ENCODE measurements around the gene BCOR.
A peak's percentile ranks its signal among the peaks of the same experiment; 100 is the strongest.

The BCOR gene

DNA sequence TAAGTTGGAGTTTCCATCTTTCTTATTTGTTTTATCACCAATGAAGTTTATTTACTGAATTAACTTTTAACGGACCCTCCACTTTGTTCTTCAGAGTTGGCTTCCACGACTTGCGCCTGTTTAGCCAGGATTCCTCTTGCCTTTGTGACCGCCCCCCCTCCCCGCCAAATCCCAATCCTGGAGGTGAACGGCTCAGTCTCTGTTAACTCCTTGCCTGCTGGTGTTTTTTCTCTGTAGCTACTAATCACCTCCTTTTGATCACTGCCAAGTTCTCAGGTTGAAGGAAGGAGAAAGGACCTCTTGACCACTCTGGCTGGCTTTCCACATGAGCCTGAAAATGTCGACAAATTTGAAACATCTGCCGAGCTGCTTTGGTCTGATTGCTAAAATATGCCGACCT is 46.8 kb upstream of the BCOR start:
- Histone ChIP-seq H3K4me1 (ENCODE audit: control insufficient read depth, low read depth, low read length) (peaks cover 4% of the 10 kb centered on the region), H3K4me2 (ENCODE audit: low read length) (no peak overlapping the region), H3K56ac (ENCODE audit: low read length) (no peak overlapping the region), H3K4ac (ENCODE audit: low read depth, low read length) (no peak overlapping the region), H3K27me3 (ENCODE audit: insufficient read depth, low read length, poor library complexity) (peaks cover 3% of the 10 kb centered on the region), H2BK120ac (ENCODE audit: low read depth, low read length) (no peak overlapping the region), H3K79me1 (ENCODE audit: low read length) (no peaks in the 10 kb centered on the region), H3K9ac (ENCODE audit: low read length) (no peak overlapping the region), H4K5ac (ENCODE audit: low read length) (no peak overlapping the region), H3K23ac (ENCODE audit: low read length) (no peak overlapping the region), H2BK5ac (ENCODE audit: low read length) (no peak overlapping the region), H3K79me2 (ENCODE audit: control insufficient read depth, insufficient read depth, low read length) (no peaks in the 10 kb centered on the region), H2AK5ac (ENCODE audit: low read length) (no peak overlapping the region), H3K27ac (ENCODE audit: low read depth, low read length) (no peak overlapping the region), H3K36me3 (ENCODE audit: control insufficient read depth, insufficient read depth, low read length) (no peaks in the 10 kb centered on the region), H3K4me3 (ENCODE audit: low read length) (no peak overlapping the region), H4K8ac (ENCODE audit: low read depth, low read length) (no peak overlapping the region), H2BK15ac (replicated peaks; ENCODE audit: low read depth) (no peak overlapping the region), H3K18ac (ENCODE audit: low read length) (no peak overlapping the region)
- DNase-seq: peak; percentile 39
- no CpG with 5 or more reads among the region's 9 CpGs for WGBS (ENCODE audit: extremely low coverage, insufficient coverage, low lambda C conversion rate)

DNA sequence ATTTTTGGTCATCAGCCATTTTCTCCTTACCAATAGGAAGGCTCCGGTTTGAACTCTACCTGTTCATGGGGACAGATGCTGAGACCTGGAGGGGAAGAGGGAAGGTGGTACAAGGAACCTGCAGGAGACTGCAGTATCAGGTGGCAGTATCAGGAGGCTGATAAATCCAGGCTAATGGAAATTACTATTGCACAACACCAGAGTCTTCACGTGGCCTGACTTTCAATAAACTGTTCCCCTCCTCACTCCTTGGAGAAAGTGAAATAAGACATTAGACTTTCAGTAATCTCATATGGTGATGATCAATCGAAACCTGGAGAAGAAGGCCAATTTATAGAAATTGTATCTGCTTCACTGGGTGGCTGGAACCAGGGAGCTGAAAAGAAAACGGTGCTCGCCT is 46.2 kb upstream of the BCOR start:
- H3K79me1 ChIP-seq (ENCODE audit: low read length): no peaks in the 10 kb centered on the region
- H2AK5ac ChIP-seq (ENCODE audit: low read length): no peak overlapping the region
- no peak overlapping the region for H2BK5ac ChIP-seq (ENCODE audit: low read length)
- H3K4me2 ChIP-seq (ENCODE audit: low read length): no peak overlapping the region
- H3K36me3 ChIP-seq (ENCODE audit: control insufficient read depth, insufficient read depth, low read length): no peaks in the 10 kb centered on the region
- peaks cover 3% of the 10 kb centered on the region for H3K27me3 ChIP-seq (ENCODE audit: insufficient read depth, low read length, poor library complexity)
- H2BK120ac ChIP-seq (ENCODE audit: low read depth, low read length): no peak overlapping the region
- H3K4ac ChIP-seq (ENCODE audit: low read depth, low read length): no peak overlapping the region
- H3K4me1 ChIP-seq (ENCODE audit: control insufficient read depth, low read depth, low read length): peaks cover 4% of the 10 kb centered on the region
- no CpG with 5 or more reads among the region's 5 CpGs for whole genome bisulfite sequencing (ENCODE audit: extremely low coverage, insufficient coverage, low lambda C conversion rate)
- DNase-seq: no peak
- H3K27ac ChIP-seq (ENCODE audit: low read depth, low read length): no peak overlapping the region
- H3K23ac ChIP-seq (ENCODE audit: low read length): no peak overlapping the region
- no peak overlapping the region for H3K56ac ChIP-seq (ENCODE audit: low read length)
- H3K79me2 ChIP-seq (ENCODE audit: control insufficient read depth, insufficient read depth, low read length): no peaks in the 10 kb centered on the region
- no peak overlapping the region for H4K8ac ChIP-seq (ENCODE audit: low read depth, low read length)
- H4K5ac ChIP-seq (ENCODE audit: low read length): no peak overlapping the region
- no peak overlapping the region for H2BK15ac ChIP-seq (replicated peaks; ENCODE audit: low read depth)
- no peak overlapping the region for H3K18ac ChIP-seq (ENCODE audit: low read length)
- H3K9ac ChIP-seq (ENCODE audit: low read length): no peak overlapping the region
- no peak overlapping the region for H3K4me3 ChIP-seq (ENCODE audit: low read length)

DNA sequence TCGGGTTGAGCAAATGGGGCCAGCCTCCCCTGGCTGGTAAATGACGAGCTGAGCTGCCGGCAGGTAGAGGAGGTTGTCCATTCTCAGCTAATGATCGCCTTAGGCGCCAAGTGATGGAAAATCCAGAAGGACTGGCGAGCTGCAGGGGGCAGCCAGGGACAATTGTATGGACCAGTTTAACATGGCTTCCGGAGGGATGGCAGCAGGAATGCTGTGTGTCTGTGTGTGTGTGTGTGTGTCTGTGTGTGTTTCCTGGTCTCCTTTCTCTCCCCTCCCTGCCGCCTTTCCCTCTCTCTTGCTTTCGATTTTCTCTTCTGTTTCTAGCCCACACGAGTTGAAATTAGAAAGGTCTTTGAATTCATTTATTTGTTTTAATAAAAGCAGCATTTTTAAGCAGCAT is 45.2 kb upstream of the BCOR start:
- WGBS (ENCODE audit: extremely low coverage, insufficient coverage, low lambda C conversion rate): no CpG with 5 or more reads among the region's 10 CpGs
- peak; percentile 82 for DNase-seq
- peaks cover 3% of the 10 kb centered on the region for H3K27me3 ChIP-seq (ENCODE audit: insufficient read depth, low read length, poor library complexity)

DNA sequence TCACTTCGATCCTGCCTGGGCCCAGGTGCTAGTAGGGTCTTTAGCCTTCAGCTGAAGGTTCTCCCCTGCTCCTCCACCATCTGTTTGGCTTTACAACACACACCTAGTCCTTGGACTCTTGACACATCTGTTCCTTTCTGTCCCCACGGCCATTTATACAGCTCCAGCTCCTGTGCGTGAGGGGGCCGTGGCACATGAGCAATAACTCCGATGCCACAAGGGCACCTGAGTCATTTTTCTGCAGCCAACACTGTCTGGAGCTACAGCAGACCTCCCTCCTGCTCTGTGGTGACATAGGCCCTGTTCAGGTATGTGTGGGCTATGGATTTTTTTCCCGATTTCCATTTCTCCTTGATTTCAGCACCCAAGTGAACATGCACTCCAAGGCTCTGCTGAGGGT is 44.7 kb upstream of the BCOR start:
- no peak for DNase-seq
- Histone ChIP-seq H3K18ac (ENCODE audit: low read length) (no peak overlapping the region), H3K79me1 (ENCODE audit: low read length) (no peaks in the 10 kb centered on the region), H2BK120ac (ENCODE audit: low read depth, low read length) (no peak overlapping the region), H3K36me3 (ENCODE audit: control insufficient read depth, insufficient read depth, low read length) (no peaks in the 10 kb centered on the region), H2BK15ac (replicated peaks; ENCODE audit: low read depth) (no peak overlapping the region), H3K56ac (ENCODE audit: low read length) (peak overlapping the region; percentile 25), H3K4me2 (ENCODE audit: low read length) (no peak overlapping the region), H4K8ac (ENCODE audit: low read depth, low read length) (no peak overlapping the region), H3K9ac (ENCODE audit: low read length) (no peak overlapping the region), H3K79me2 (ENCODE audit: control insufficient read depth, insufficient read depth, low read length) (no peaks in the 10 kb centered on the region), H2AK5ac (ENCODE audit: low read length) (no peak overlapping the region), H3K4ac (ENCODE audit: low read depth, low read length) (no peak overlapping the region), H3K4me3 (ENCODE audit: low read length) (no peak overlapping the region), H3K27me3 (ENCODE audit: insufficient read depth, low read length, poor library complexity) (peaks cover 3% of the 10 kb centered on the region), H3K4me1 (ENCODE audit: control insufficient read depth, low read depth, low read length) (no peaks in the 10 kb centered on the region), H3K23ac (ENCODE audit: low read length) (no peak overlapping the region), H2BK5ac (ENCODE audit: low read length) (no peak overlapping the region), H4K5ac (ENCODE audit: low read length) (no peak overlapping the region), H3K27ac (ENCODE audit: low read depth, low read length) (no peak overlapping the region)
- no CpG with 5 or more reads among the region's 6 CpGs for WGBS (ENCODE audit: extremely low coverage, insufficient coverage, low lambda C conversion rate)

More for the DNA sequence above, 45.2 kb upstream of the BCOR start:
- no peak overlapping the region for H2BK15ac ChIP-seq (replicated peaks; ENCODE audit: low read depth)
- H3K23ac ChIP-seq (ENCODE audit: low read length): no peak overlapping the region
- H3K4me3 ChIP-seq (ENCODE audit: low read length): no peak overlapping the region
- no peaks in the 10 kb centered on the region for H3K79me2 ChIP-seq (ENCODE audit: control insufficient read depth, insufficient read depth, low read length)
- H2BK5ac ChIP-seq (ENCODE audit: low read length): no peak overlapping the region
- H3K4me2 ChIP-seq (ENCODE audit: low read length): no peak overlapping the region
- H2AK5ac ChIP-seq (ENCODE audit: low read length): no peak overlapping the region
- H3K27ac ChIP-seq (ENCODE audit: low read depth, low read length): no peak overlapping the region
- no peaks in the 10 kb centered on the region for H3K4me1 ChIP-seq (ENCODE audit: control insufficient read depth, low read depth, low read length)
- no peak overlapping the region for H3K4ac ChIP-seq (ENCODE audit: low read depth, low read length)
- H3K9ac ChIP-seq (ENCODE audit: low read length): no peak overlapping the region
- H3K18ac ChIP-seq (ENCODE audit: low read length): no peak overlapping the region
- H4K5ac ChIP-seq (ENCODE audit: low read length): no peak overlapping the region
- no peaks in the 10 kb centered on the region for H3K79me1 ChIP-seq (ENCODE audit: low read length)
- no peak overlapping the region for H3K56ac ChIP-seq (ENCODE audit: low read length)
- H3K36me3 ChIP-seq (ENCODE audit: control insufficient read depth, insufficient read depth, low read length): no peaks in the 10 kb centered on the region
- H2BK120ac ChIP-seq (ENCODE audit: low read depth, low read length): no peak overlapping the region
- H4K8ac ChIP-seq (ENCODE audit: low read depth, low read length): no peak overlapping the region

DNA sequence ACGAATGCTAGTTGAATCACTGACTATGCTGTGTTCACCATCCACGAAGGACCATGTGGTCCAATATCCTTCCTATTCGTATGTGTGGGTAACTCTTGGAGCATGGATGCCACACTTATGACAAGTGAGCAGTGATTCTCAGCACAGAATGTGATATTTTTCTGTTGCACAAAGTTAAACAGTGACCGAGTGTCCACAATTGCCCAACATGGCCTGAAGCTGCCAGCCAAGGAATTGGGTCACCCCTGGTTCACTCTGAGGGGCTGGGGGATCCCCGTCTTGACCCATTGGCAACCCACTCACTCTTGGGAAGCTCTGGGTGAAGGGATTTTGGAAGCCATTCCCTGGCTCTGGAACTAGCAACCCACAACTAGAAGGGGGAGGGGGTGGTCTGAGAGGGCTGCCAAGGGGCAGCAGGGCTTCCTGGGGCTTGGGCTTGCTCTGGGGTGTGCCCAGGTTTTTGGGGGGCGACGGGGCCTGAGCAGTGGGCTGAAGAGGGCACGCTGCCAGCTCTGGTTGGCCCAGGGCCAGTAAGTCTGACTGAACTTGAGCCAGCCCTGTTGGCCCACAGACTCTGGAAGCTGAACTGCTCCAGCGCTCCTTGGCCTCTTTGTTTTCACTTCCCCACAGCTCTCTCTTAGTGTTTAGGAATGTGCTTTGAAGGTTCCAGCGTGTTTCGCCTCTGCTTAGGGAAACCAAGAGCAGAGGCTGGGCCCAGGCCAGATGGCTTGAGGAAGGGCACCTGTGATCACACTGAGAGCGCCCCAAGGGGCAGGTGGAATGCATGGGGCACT is 43.1 kb upstream of the BCOR start:
- Histone ChIP-seq H2BK5ac (ENCODE audit: low read length) (no peak overlapping the region), H3K79me1 (ENCODE audit: low read length) (no peaks in the 10 kb centered on the region), H3K36me3 (ENCODE audit: control insufficient read depth, insufficient read depth, low read length) (no peaks in the 10 kb centered on the region), H2BK15ac (replicated peaks; ENCODE audit: low read depth) (no peak overlapping the region), H4K8ac (ENCODE audit: low read depth, low read length) (no peak overlapping the region), H3K56ac (ENCODE audit: low read length) (no peak overlapping the region), H3K4me2 (ENCODE audit: low read length) (no peak overlapping the region), H3K18ac (ENCODE audit: low read length) (no peak overlapping the region), H2BK120ac (ENCODE audit: low read depth, low read length) (no peak overlapping the region), H3K27me3 (ENCODE audit: insufficient read depth, low read length, poor library complexity) (no peaks in the 10 kb centered on the region), H3K79me2 (ENCODE audit: control insufficient read depth, insufficient read depth, low read length) (no peaks in the 10 kb centered on the region), H3K4me3 (ENCODE audit: low read length) (no peak overlapping the region), H2AK5ac (ENCODE audit: low read length) (no peak overlapping the region), H3K9ac (ENCODE audit: low read length) (no peak overlapping the region), H3K4me1 (ENCODE audit: control insufficient read depth, low read depth, low read length) (no peaks in the 10 kb centered on the region), H4K5ac (ENCODE audit: low read length) (no peak overlapping the region), H3K23ac (ENCODE audit: low read length) (no peak overlapping the region), H3K27ac (ENCODE audit: low read depth, low read length) (no peak overlapping the region), H3K4ac (ENCODE audit: low read depth, low read length) (no peak overlapping the region)
- peak; percentile 42 for DNase-seq
- WGBS (ENCODE audit: extremely low coverage, insufficient coverage, low lambda C conversion rate): no CpG with 5 or more reads among the region's 12 CpGs

DNA sequence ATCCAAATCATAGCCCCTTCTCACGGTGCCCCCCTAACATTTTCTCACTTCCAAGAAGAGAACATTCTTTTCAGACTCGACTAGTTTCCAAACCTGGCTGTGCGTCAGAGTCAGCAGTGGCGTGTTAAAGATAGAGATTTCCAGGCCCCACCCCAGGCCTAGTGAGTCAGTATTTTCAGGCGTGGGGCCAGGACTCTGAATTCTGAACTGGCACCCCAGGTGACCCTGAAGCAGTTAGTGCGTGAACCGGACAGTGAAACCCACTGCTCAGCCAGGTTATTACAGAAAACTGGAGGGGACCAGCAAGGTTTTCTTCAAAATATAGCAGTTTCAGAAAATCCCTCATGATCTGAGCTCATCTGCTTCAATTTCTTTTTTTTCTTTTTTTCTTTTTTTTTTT is 35.0 kb upstream of the BCOR start:
- H3K23ac ChIP-seq (ENCODE audit: low read length): no peak overlapping the region
- H3K4me3 ChIP-seq (ENCODE audit: low read length): no peak overlapping the region
- H2BK120ac ChIP-seq (ENCODE audit: low read depth, low read length): no peak overlapping the region
- H2AK5ac ChIP-seq (ENCODE audit: low read length): no peak overlapping the region
- no peaks in the 10 kb centered on the region for H3K4me1 ChIP-seq (ENCODE audit: control insufficient read depth, low read depth, low read length)
- no peak overlapping the region for H3K18ac ChIP-seq (ENCODE audit: low read length)
- H3K79me2 ChIP-seq (ENCODE audit: control insufficient read depth, insufficient read depth, low read length): no peaks in the 10 kb centered on the region
- H3K79me1 ChIP-seq (ENCODE audit: low read length): no peaks in the 10 kb centered on the region
- H2BK15ac ChIP-seq (replicated peaks; ENCODE audit: low read depth): no peak overlapping the region
- H3K4ac ChIP-seq (ENCODE audit: low read depth, low read length): no peak overlapping the region
- H3K56ac ChIP-seq (ENCODE audit: low read length): no peak overlapping the region
- no peak overlapping the region for H2BK5ac ChIP-seq (ENCODE audit: low read length)
- no CpG with 5 or more reads among the region's 7 CpGs for WGBS (ENCODE audit: extremely low coverage, insufficient coverage, low lambda C conversion rate)
- H3K27ac ChIP-seq (ENCODE audit: low read depth, low read length): no peak overlapping the region
- H4K8ac ChIP-seq (ENCODE audit: low read depth, low read length): no peak overlapping the region
- no peak for DNase-seq
- no peak overlapping the region for H3K9ac ChIP-seq (ENCODE audit: low read length)
- no peak overlapping the region for H4K5ac ChIP-seq (ENCODE audit: low read length)
- H3K4me2 ChIP-seq (ENCODE audit: low read length): no peak overlapping the region
- no peaks in the 10 kb centered on the region for H3K27me3 ChIP-seq (ENCODE audit: insufficient read depth, low read length, poor library complexity)
- no peaks in the 10 kb centered on the region for H3K36me3 ChIP-seq (ENCODE audit: control insufficient read depth, insufficient read depth, low read length)
